ENCODE data around the gene ATP5PF.

DNA sequence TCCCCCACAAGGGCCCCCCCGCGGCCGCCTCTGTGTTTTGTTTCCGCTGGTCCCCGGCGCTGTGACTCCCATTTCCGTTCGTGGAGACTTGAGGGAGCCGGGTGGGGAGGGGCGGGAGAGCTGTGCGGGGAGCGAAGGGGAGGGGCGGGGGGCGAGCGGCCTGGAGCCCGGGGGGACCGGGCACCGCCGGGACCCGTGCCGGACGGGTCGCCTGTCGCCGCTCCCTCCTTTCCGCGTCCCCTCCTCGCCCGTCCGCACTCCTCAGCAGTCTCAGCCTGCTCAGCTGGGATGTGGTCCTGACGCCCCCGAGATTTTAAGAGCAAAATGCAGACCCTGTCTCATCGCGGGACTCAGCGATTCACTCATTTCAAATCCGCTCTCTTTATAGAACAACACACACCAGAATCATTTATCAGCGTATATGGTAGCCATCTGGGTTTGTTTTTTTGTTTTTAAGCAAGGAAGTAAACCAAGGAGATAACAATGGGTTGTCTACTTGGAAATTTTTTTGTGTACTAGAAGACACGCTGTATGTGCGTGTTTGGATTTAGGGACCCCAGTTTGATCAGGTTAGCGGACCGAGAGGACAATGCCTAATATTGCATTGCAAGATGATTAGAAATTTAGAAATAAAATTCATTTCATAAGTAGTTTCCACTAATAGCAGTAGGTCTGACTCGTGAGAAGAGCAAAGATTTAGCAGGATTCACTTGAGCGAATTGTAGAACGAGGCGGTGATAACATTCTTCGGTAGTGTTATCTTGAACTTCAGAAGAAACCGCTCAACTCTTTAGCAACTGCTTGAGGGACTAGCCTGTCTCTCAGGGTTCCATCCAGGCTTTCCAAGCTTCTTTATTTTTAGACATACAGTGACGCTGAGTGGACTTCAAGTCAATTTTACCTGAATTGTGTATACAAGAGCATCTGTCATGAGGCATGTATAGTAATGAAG lies 1.2 kb upstream of the ATP5PF start:
- no peak for TF ChIP-seq CTCF (conservative IDR thresholded peaks at IDR 0.05)
- TF ChIP-seq EZH2 (IDR thresholded peaks at IDR 0.05; ENCODE audit: low read depth) = no peak
